T-helper 17 cell (primary cell): ENCODE results near the gene FCSK. TPM values are rescaled to one million over a fixed set of nuclear protein-coding genes. Genes with fewer than 3 reads are reported as not detected.
A peak's percentile ranks its signal among the peaks of the same experiment; 100 is the strongest.

Experiments used
- ATAC-seq: fragments of 150-1000 bp; cut with Tn5 transposase; 2 replicates; pipeline ENCODE4 v1.10.0; 2021; ENCODE audit warnings: mild to moderate bottlenecking, moderate library complexity
- DNase-seq, 3 donors: peaks; one replicate each; pipeline versions ENCODE4 v3.0.0 to v3.0.0-alpha.2; 2020 to 2021
- H3K9me3 ChIP-seq: one replicate; pipeline ENCODE4 v1.7.0; 2013; ENCODE audit warnings: low read length, mild to moderate bottlenecking; ENCODE audit not compliant: control insufficient read depth, poor library complexity, severe bottlenecking
- H3K27ac Mint-ChIP-seq: one replicate; pipeline ENCODE4 v1.8.0; 2022; ENCODE audit warnings: mild to moderate bottlenecking, moderate library complexity, mixed read lengths
- H3K27me3 Mint-ChIP-seq: one replicate; pipeline ENCODE4 v1.8.0; 2022; ENCODE audit warnings: mixed read lengths
- H3K36me3 Mint-ChIP-seq: one replicate; pipeline ENCODE4 v1.8.0; 2022; ENCODE audit warnings: low read depth, mixed read lengths
- H3K4me1 Mint-ChIP-seq: one replicate; pipeline ENCODE4 v1.8.0; 2022; ENCODE audit warnings: mild to moderate bottlenecking, mixed read lengths
- H3K4me3 Mint-ChIP-seq: one replicate; pipeline ENCODE4 v1.8.0; 2022; ENCODE audit warnings: mild to moderate bottlenecking, moderate library complexity, mixed read lengths
- total RNA-seq, 4 donors: library from RNA in 2 of 4; stranded (reverse) in 2 of 4; gene quantifications; one replicate each; pipeline ENCODE4 v1.2.3 and lab custom pipeline; 2022 to 2026

FCSK gene
- total RNA-seq, 2 donors from 2014 or later = 27.1 to 27.7 TPM

GRCh38 chr16:70484867-70485266 lies 30.5 kb downstream of the FCSK start:
- no peaks in the 10 kb centered on the region for H3K9me3 ChIP-seq
- peak overlapping the region; percentile 9 for H3K27ac Mint-ChIP-seq
- H3K27me3 Mint-ChIP-seq = no peaks in the 10 kb centered on the region
- ATAC-seq (no peak), DNase-seq (no peak)
- H3K4me3 Mint-ChIP-seq = no peak overlapping the region
- H3K36me3 Mint-ChIP-seq = no peaks in the 10 kb centered on the region
- no peaks in the 10 kb centered on the region for H3K4me1 Mint-ChIP-seq

- H3K36me3 Mint-ChIP-seq = no peaks in the 10 kb centered on the region
- H3K27me3 Mint-ChIP-seq = no peaks in the 10 kb centered on the region
- peaks cover 9% of the 10 kb centered on the region for H3K4me1 Mint-ChIP-seq
- H3K4me3 Mint-ChIP-seq = no peak overlapping the region
- ATAC-seq (no peak), DNase-seq (no peak)
- H3K27ac Mint-ChIP-seq = no peak overlapping the region
- H3K9me3 ChIP-seq = no peaks in the 10 kb centered on the region
These were observed 35.9 kb downstream of the FCSK start for GRCh38 chr16:70490261-70490660.

- Mint-ChIP-seq H3K36me3 (no peaks in the 10 kb centered on the region), H3K27ac (peak overlapping the region; percentile 82)
These were observed 39.4 kb downstream of the FCSK start for GRCh38 chr16:70493802-70494201.

GRCh38 chr16:70494202-70494770 lies 39.9 kb downstream of the FCSK start:
- H3K9me3 ChIP-seq = no peaks in the 10 kb centered on the region
- H3K4me1 Mint-ChIP-seq = peaks cover 9% of the 10 kb centered on the region
- no peak for ATAC-seq
- peak overlapping the region; percentile 82 for H3K27ac Mint-ChIP-seq
- H3K27me3 Mint-ChIP-seq = no peaks in the 10 kb centered on the region
- DNase-seq = no peak
- H3K4me3 Mint-ChIP-seq = no peak overlapping the region
- no peaks in the 10 kb centered on the region for H3K36me3 Mint-ChIP-seq

More at GRCh38 chr16:70493802-70494201, 39.4 kb downstream of the FCSK start:
- ATAC-seq = no peak
- Mint-ChIP-seq H3K4me1 (peaks cover 9% of the 10 kb centered on the region), H3K27me3 (no peaks in the 10 kb centered on the region), H3K4me3 (no peak overlapping the region)
- H3K9me3 ChIP-seq = no peaks in the 10 kb centered on the region
- DNase-seq = no peak

- Mint-ChIP-seq H3K4me3 (no peak overlapping the region), H3K4me1 (peaks cover 9% of the 10 kb centered on the region), H3K27ac (no peak overlapping the region), H3K27me3 (no peaks in the 10 kb centered on the region), H3K36me3 (no peaks in the 10 kb centered on the region)
- no peaks in the 10 kb centered on the region for H3K9me3 ChIP-seq
- DNase-seq (no peak), ATAC-seq (no peak)
These were observed 40.4 kb downstream of the FCSK start for GRCh38 chr16:70494777-70495176.

GRCh38 chr16:70495425-70496182 lies 41.2 kb downstream of the FCSK start:
- no peak overlapping the region for H3K27ac Mint-ChIP-seq
- ATAC-seq = no peak
- no peak for DNase-seq

GRCh38 chr16:70496513-70496912 lies 42.1 kb downstream of the FCSK start:
- no peaks in the 10 kb centered on the region for H3K9me3 ChIP-seq
- no peaks in the 10 kb centered on the region for H3K27me3 Mint-ChIP-seq
- no peak for DNase-seq
- no peak overlapping the region for H3K4me3 Mint-ChIP-seq
- no peaks in the 10 kb centered on the region for H3K36me3 Mint-ChIP-seq
- H3K4me1 Mint-ChIP-seq = peaks cover 9% of the 10 kb centered on the region
- ATAC-seq = no peak
- H3K27ac Mint-ChIP-seq = no peak overlapping the region

More at GRCh38 chr16:70495425-70496182, 41.2 kb downstream of the FCSK start:
- no peak overlapping the region for H3K4me3 Mint-ChIP-seq
- no peaks in the 10 kb centered on the region for H3K36me3 Mint-ChIP-seq
- peaks cover 9% of the 10 kb centered on the region for H3K4me1 Mint-ChIP-seq
- no peaks in the 10 kb centered on the region for H3K9me3 ChIP-seq
- H3K27me3 Mint-ChIP-seq = no peaks in the 10 kb centered on the region

GRCh38 chr16:70508752-70509151 lies 54.4 kb downstream of the FCSK start:
- no peaks in the 10 kb centered on the region for H3K27me3 Mint-ChIP-seq
- no peak overlapping the region for H3K4me3 Mint-ChIP-seq
- H3K27ac Mint-ChIP-seq = peak overlapping the region; percentile 81
- ATAC-seq = peak; percentile 73
- H3K36me3 Mint-ChIP-seq = no peaks in the 10 kb centered on the region
- H3K4me1 Mint-ChIP-seq = peaks cover 9% of the 10 kb centered on the region
- H3K9me3 ChIP-seq = no peaks in the 10 kb centered on the region
- no peak for DNase-seq

- Mint-ChIP-seq H3K4me1 (peaks cover 9% of the 10 kb centered on the region), H3K36me3 (no peaks in the 10 kb centered on the region), H3K27ac (peak overlapping the region; percentile 81), H3K27me3 (no peaks in the 10 kb centered on the region), H3K4me3 (no peak overlapping the region)
- H3K9me3 ChIP-seq = no peaks in the 10 kb centered on the region
- ATAC-seq = no peak
- no peak for DNase-seq
These were observed 55.8 kb downstream of the FCSK start for GRCh38 chr16:70510216-70510615.

- ATAC-seq (no peak), DNase-seq (no peak)
- no peaks in the 10 kb centered on the region for H3K9me3 ChIP-seq
- peaks cover 9% of the 10 kb centered on the region for H3K4me1 Mint-ChIP-seq
- no peaks in the 10 kb centered on the region for H3K27me3 Mint-ChIP-seq
- H3K36me3 Mint-ChIP-seq = no peaks in the 10 kb centered on the region
- H3K4me3 Mint-ChIP-seq = no peak overlapping the region
- no peak overlapping the region for H3K27ac Mint-ChIP-seq
These were observed 57.4 kb downstream of the FCSK start for GRCh38 chr16:70511833-70512232.

- H3K9me3 ChIP-seq = no peaks in the 10 kb centered on the region
- H3K27ac Mint-ChIP-seq = no peak overlapping the region
- ATAC-seq = no peak
- H3K4me3 Mint-ChIP-seq = no peak overlapping the region
- no peak for DNase-seq
- H3K27me3 Mint-ChIP-seq = no peaks in the 10 kb centered on the region
- peaks cover 9% of the 10 kb centered on the region for H3K4me1 Mint-ChIP-seq
- H3K36me3 Mint-ChIP-seq = peaks cover 2% of the 10 kb centered on the region
These were observed 58.1 kb downstream of the FCSK start for GRCh38 chr16:70512456-70512855.

GRCh38 chr16:70520612-70521297 lies 66.4 kb downstream of the FCSK start:
- ATAC-seq = peak; percentile 54

GRCh38 chr16:70522216-70523075 lies 68.1 kb downstream of the FCSK start:
- Mint-ChIP-seq H3K27me3 (no peaks in the 10 kb centered on the region), H3K36me3 (peaks cover 11% of the 10 kb centered on the region), H3K4me1 (peaks cover 47% of the 10 kb centered on the region), H3K4me3 (peak overlapping the region; percentile 99), H3K27ac (peak overlapping the region; percentile 100)
- ATAC-seq (no peak), DNase-seq (no peak)
- no peaks in the 10 kb centered on the region for H3K9me3 ChIP-seq

More at GRCh38 chr16:70520612-70521297, 66.4 kb downstream of the FCSK start:
- peaks cover 9% of the 10 kb centered on the region for H3K36me3 Mint-ChIP-seq
- H3K4me3 Mint-ChIP-seq = peak overlapping the region; percentile 99
- H3K4me1 Mint-ChIP-seq = peaks cover 35% of the 10 kb centered on the region
- H3K27ac Mint-ChIP-seq = peak overlapping the region; percentile 100
- no peak for DNase-seq
- no peaks in the 10 kb centered on the region for H3K9me3 ChIP-seq
- H3K27me3 Mint-ChIP-seq = no peaks in the 10 kb centered on the region
